Measurements from ENCODE around the gene AKAP5. TPM values are rescaled to one million over a fixed set of nuclear protein-coding genes. Genes with fewer than 3 reads are reported as not detected.

The AKAP5 gene
- total RNA-seq, 1 experiment from 2014 or later, result 3.0 TPM

GRCh38 chr14:64467566-64467965 lies 2.3 kb downstream of the AKAP5 start:
- Mint-ChIP-seq H3K4me1 (peaks cover 17% of the 10 kb centered on the region), H3K27ac (no peak overlapping the region), H3K27me3 (ENCODE audit: low read depth) (peaks cover 3% of the 10 kb centered on the region), H3K36me3 (no peaks in the 10 kb centered on the region), H3K4me3 (no peak overlapping the region), H3K9me3 (no peaks in the 10 kb centered on the region)
- CTCF ChIA-PET, result interaction anchor here (1.3 to 2.2 kb wide), 2 partner anchors 42 to 43 kb away, joined by 3 to 5 read pairs; no protein-coding TSS in a partner anchor
- POLR2A ChIA-PET, result interaction anchor here (2.1 kb wide), 1 partner anchor 38 kb away, joined by 14 read pairs; the partner anchor contains the start of gene ZBTB1
- no peak for DNase-seq (ENCODE audit: low spot score)
- no peak for TF ChIP-seq SP1 (CRISPR knock-in tag; conservative IDR thresholded peaks at IDR 0.05)
- TF ChIP-seq ERG (CRISPR knock-in tag; IDR thresholded peaks at IDR 0.05), result no peak
- TF ChIP-seq SMAD3 (CRISPR knock-in tag; IDR thresholded peaks at IDR 0.05; ENCODE audit: borderline replicate concordance), result no peak
- TF ChIP-seq ELF4 (CRISPR knock-in tag; IDR thresholded peaks at IDR 0.05; ENCODE audit: low read depth), result no peak
- TF ChIP-seq USF2 (CRISPR knock-in tag; IDR thresholded peaks at IDR 0.05), result no peak
- ATAC-seq, result no peak

- ChIA-PET POLR2A (no interaction called here), CTCF (interaction anchor here (1.3 kb wide), 1 partner anchor 43 kb away, joined by 3 read pairs; no protein-coding TSS in a partner anchor)
- no peaks in the 10 kb centered on the region for H3K36me3 Mint-ChIP-seq
- H3K4me3 Mint-ChIP-seq, result no peak overlapping the region
- no peaks in the 10 kb centered on the region for H3K9me3 Mint-ChIP-seq
- peaks cover 17% of the 10 kb centered on the region for H3K4me1 Mint-ChIP-seq
- DNase-seq (ENCODE audit: low spot score), result no peak
- H3K27ac Mint-ChIP-seq, result no peak overlapping the region
- ATAC-seq, result no peak
- no peak for TF ChIP-seq ZNF232 (CRISPR knock-in tag; IDR thresholded peaks at IDR 0.05)
- TF ChIP-seq SOX15 (CRISPR knock-in tag; IDR thresholded peaks at IDR 0.05), result no peak
- TF ChIP-seq AR (CRISPR knock-in tag; IDR thresholded peaks at IDR 0.05), result no peak
- no peak for TF ChIP-seq FOXK1 (CRISPR knock-in tag; IDR thresholded peaks at IDR 0.05)
- no peak for TF ChIP-seq GRHL2 (CRISPR knock-in tag; IDR thresholded peaks at IDR 0.05; ENCODE audit: insufficient replicate concordance, severe bottlenecking)
- no peak for TF ChIP-seq NR3C1 (CRISPR knock-in tag; conservative IDR thresholded peaks at IDR 0.05; ENCODE audit: low read depth)
- TF ChIP-seq PREB (CRISPR knock-in tag; IDR thresholded peaks at IDR 0.05; ENCODE audit: borderline replicate concordance), result no peak
- TF ChIP-seq ZNF671 (CRISPR knock-in tag; IDR thresholded peaks at IDR 0.05), result no peak
- TF ChIP-seq HMGA2 (CRISPR knock-in tag; IDR thresholded peaks at IDR 0.05), result no peak
- no peak for TF ChIP-seq ELF4 (CRISPR knock-in tag; IDR thresholded peaks at IDR 0.05; ENCODE audit: low read depth)
- no peak for TF ChIP-seq CREM (CRISPR knock-in tag; IDR thresholded peaks at IDR 0.05)
- TF ChIP-seq E2F4 (CRISPR knock-in tag; IDR thresholded peaks at IDR 0.05; ENCODE audit: borderline replicate concordance, low read depth), result no peak
- no peak for TF ChIP-seq NR1H2 (CRISPR knock-in tag; IDR thresholded peaks at IDR 0.05)
- no peak for TF ChIP-seq OVOL2 (CRISPR knock-in tag; IDR thresholded peaks at IDR 0.05; ENCODE audit: borderline replicate concordance)
- TF ChIP-seq ATF3 (CRISPR knock-in tag; conservative IDR thresholded peaks at IDR 0.05), result no peak
- no peak for TF ChIP-seq JAZF1 (CRISPR knock-in tag; IDR thresholded peaks at IDR 0.05)
- peaks cover 3% of the 10 kb centered on the region for H3K27me3 Mint-ChIP-seq (ENCODE audit: low read depth)
These were observed 3.2 kb downstream of the AKAP5 start for GRCh38 chr14:64468451-64468850.
